Activated T-helper 17 cell treated with anti-CD3 and anti-CD28 coated beads, Interleukin-2, amount 50 U/mL, for 72 hours (primary cell): ENCODE measurements around the gene EFCAB11. TPM values are rescaled to one million over a fixed set of nuclear protein-coding genes. Genes with fewer than 3 reads are reported as not detected.
"Not testable (repeated sequence)": the region's sequence is repeated elsewhere in the genome, so short reads cannot be mapped to it uniquely, and the experiment has no call there.

Experiments
- ATAC-seq: fragments of 150-1000 bp; cut with Tn5 transposase; replicated peaks from 2 replicates; pipeline ENCODE4 v1.10.0; 2021; ENCODE audit warnings: mild to moderate bottlenecking, moderate library complexity
- H3K27ac Mint-ChIP-seq: one replicate; pipeline ENCODE4 v1.8.0; 2022; ENCODE audit warnings: mixed read lengths
- H3K27me3 Mint-ChIP-seq: one replicate; pipeline ENCODE4 v1.8.0; 2022; ENCODE audit warnings: mixed read lengths
- H3K36me3 Mint-ChIP-seq: one replicate; pipeline ENCODE4 v1.8.0; 2022; ENCODE audit warnings: low read depth, mild to moderate bottlenecking, mixed read lengths
- H3K4me1 Mint-ChIP-seq: one replicate; pipeline ENCODE4 v1.8.0; 2022; ENCODE audit warnings: mixed read lengths
- H3K4me3 Mint-ChIP-seq: one replicate; pipeline ENCODE4 v1.8.0; 2022; ENCODE audit warnings: mild to moderate bottlenecking, mixed read lengths
- H3K9me3 Mint-ChIP-seq: one replicate; pipeline ENCODE4 v1.8.0; 2022; ENCODE audit warnings: mixed read lengths
- total RNA-seq, 2 donors: library from RNA; stranded (reverse); gene quantifications; one replicate each; pipeline ENCODE4 v1.2.3, GENCODE V29; 2022

The EFCAB11 gene
- total RNA-seq, 2 donors from 2014 or later = 5.5 to 9.4 TPM

- no peaks in the 10 kb centered on the region for H3K27me3 Mint-ChIP-seq
- H3K4me1 Mint-ChIP-seq = no peaks in the 10 kb centered on the region
- no peaks in the 10 kb centered on the region for H3K36me3 Mint-ChIP-seq
- H3K4me3 Mint-ChIP-seq = no peak overlapping the region
- no peaks in the 10 kb centered on the region for H3K9me3 Mint-ChIP-seq
- H3K27ac Mint-ChIP-seq = no peak overlapping the region
- no peak for ATAC-seq
Measured at GRCh38 chr14:89891055-89891454, 63.5 kb downstream of the EFCAB11 start.

- no peak for ATAC-seq
- Mint-ChIP-seq H3K4me1 (no peaks in the 10 kb centered on the region), H3K36me3 (no peaks in the 10 kb centered on the region), H3K4me3 (no peak overlapping the region), H3K9me3 (no peaks in the 10 kb centered on the region), H3K27ac (no peak overlapping the region), H3K27me3 (no peaks in the 10 kb centered on the region)
Measured at GRCh38 chr14:89890589-89890988, 63.9 kb downstream of the EFCAB11 start.

- no peak for ATAC-seq
- Mint-ChIP-seq H3K4me1 (no peaks in the 10 kb centered on the region), H3K9me3 (no peaks in the 10 kb centered on the region), H3K27me3 (no peaks in the 10 kb centered on the region), H3K36me3 (no peaks in the 10 kb centered on the region), H3K4me3 (no peak overlapping the region), H3K27ac (no peak overlapping the region)
Measured at GRCh38 chr14:89889626-89890025, 64.9 kb downstream of the EFCAB11 start.

- no peaks in the 10 kb centered on the region for H3K4me1 Mint-ChIP-seq
- H3K4me3 Mint-ChIP-seq = no peak overlapping the region
- ATAC-seq = no peak
- H3K36me3 Mint-ChIP-seq = no peaks in the 10 kb centered on the region
- H3K27ac Mint-ChIP-seq = no peak overlapping the region
- H3K9me3 Mint-ChIP-seq = no peaks in the 10 kb centered on the region
- no peaks in the 10 kb centered on the region for H3K27me3 Mint-ChIP-seq
Measured at GRCh38 chr14:89884761-89885160, 69.8 kb downstream of the EFCAB11 start.

- Mint-ChIP-seq H3K4me3 (no peak overlapping the region), H3K9me3 (no peaks in the 10 kb centered on the region), H3K27ac (no peak overlapping the region), H3K36me3 (no peaks in the 10 kb centered on the region), H3K4me1 (no peaks in the 10 kb centered on the region), H3K27me3 (no peaks in the 10 kb centered on the region)
- ATAC-seq = no peak
Measured at GRCh38 chr14:89881839-89882238, 72.7 kb downstream of the EFCAB11 start.

- H3K36me3 Mint-ChIP-seq, ATAC-seq, H3K9me3 Mint-ChIP-seq, H3K27ac Mint-ChIP-seq, H3K27me3 Mint-ChIP-seq, H3K4me1 Mint-ChIP-seq, H3K4me3 Mint-ChIP-seq: not testable (repeated sequence)
Measured at GRCh38 chr14:89874091-89874490, 80.4 kb downstream of the EFCAB11 start.

GRCh38 chr14:89870316-89870715 lies 84.2 kb downstream of the EFCAB11 start:
- no peaks in the 10 kb centered on the region for H3K27me3 Mint-ChIP-seq
- H3K4me1 Mint-ChIP-seq = no peaks in the 10 kb centered on the region
- H3K9me3 Mint-ChIP-seq = no peaks in the 10 kb centered on the region
- no peak for ATAC-seq
- H3K27ac Mint-ChIP-seq = no peak overlapping the region
- H3K36me3 Mint-ChIP-seq = no peaks in the 10 kb centered on the region
- H3K4me3 Mint-ChIP-seq = no peak overlapping the region

- Mint-ChIP-seq H3K36me3 (no peaks in the 10 kb centered on the region), H3K4me3 (no peak overlapping the region), H3K9me3 (no peaks in the 10 kb centered on the region), H3K27me3 (no peaks in the 10 kb centered on the region), H3K4me1 (no peaks in the 10 kb centered on the region), H3K27ac (no peak overlapping the region)
- no peak for ATAC-seq
Measured at GRCh38 chr14:89869606-89870005, 84.9 kb downstream of the EFCAB11 start.

GRCh38 chr14:89866458-89866857 lies 88.1 kb downstream of the EFCAB11 start:
- no peak for ATAC-seq
- Mint-ChIP-seq H3K27me3 (no peaks in the 10 kb centered on the region), H3K4me1 (no peaks in the 10 kb centered on the region), H3K27ac (no peak overlapping the region), H3K9me3 (no peaks in the 10 kb centered on the region), H3K36me3 (no peaks in the 10 kb centered on the region), H3K4me3 (no peak overlapping the region)

GRCh38 chr14:89865153-89865552 lies 89.4 kb downstream of the EFCAB11 start:
- Mint-ChIP-seq H3K27me3 (no peaks in the 10 kb centered on the region), H3K9me3 (no peaks in the 10 kb centered on the region), H3K36me3 (no peaks in the 10 kb centered on the region), H3K4me1 (no peaks in the 10 kb centered on the region), H3K4me3 (no peak overlapping the region), H3K27ac (no peak overlapping the region)
- ATAC-seq = no peak

- no peak for ATAC-seq
- no peaks in the 10 kb centered on the region for H3K27me3 Mint-ChIP-seq
- H3K27ac Mint-ChIP-seq = no peak overlapping the region
- no peaks in the 10 kb centered on the region for H3K36me3 Mint-ChIP-seq
- H3K9me3 Mint-ChIP-seq = no peaks in the 10 kb centered on the region
- no peaks in the 10 kb centered on the region for H3K4me1 Mint-ChIP-seq
- H3K4me3 Mint-ChIP-seq = no peak overlapping the region
Measured at GRCh38 chr14:89862856-89863255, 91.7 kb downstream of the EFCAB11 start.

GRCh38 chr14:89861630-89862029 lies 92.9 kb downstream of the EFCAB11 start:
- Mint-ChIP-seq H3K4me3 (no peak overlapping the region), H3K36me3 (no peaks in the 10 kb centered on the region), H3K4me1 (no peaks in the 10 kb centered on the region), H3K27ac (no peak overlapping the region), H3K9me3 (no peaks in the 10 kb centered on the region), H3K27me3 (no peaks in the 10 kb centered on the region)
- no peak for ATAC-seq

GRCh38 chr14:89858089-89858488 lies 96.4 kb downstream of the EFCAB11 start:
- Mint-ChIP-seq H3K9me3 (no peaks in the 10 kb centered on the region), H3K27ac (no peak overlapping the region), H3K4me1 (no peaks in the 10 kb centered on the region), H3K27me3 (no peaks in the 10 kb centered on the region), H3K4me3 (no peak overlapping the region), H3K36me3 (no peaks in the 10 kb centered on the region)
- ATAC-seq = no peak

GRCh38 chr14:89856871-89857345 lies 97.6 kb downstream of the EFCAB11 start:
- H3K36me3 Mint-ChIP-seq = no peaks in the 10 kb centered on the region
- no peaks in the 10 kb centered on the region for H3K4me1 Mint-ChIP-seq
- no peak overlapping the region for H3K4me3 Mint-ChIP-seq
- ATAC-seq = no peak
- no peaks in the 10 kb centered on the region for H3K27me3 Mint-ChIP-seq
- H3K27ac Mint-ChIP-seq = no peak overlapping the region
- no peaks in the 10 kb centered on the region for H3K9me3 Mint-ChIP-seq

- no peaks in the 10 kb centered on the region for H3K9me3 Mint-ChIP-seq
- H3K27me3 Mint-ChIP-seq = no peaks in the 10 kb centered on the region
- no peaks in the 10 kb centered on the region for H3K36me3 Mint-ChIP-seq
- H3K4me1 Mint-ChIP-seq = no peaks in the 10 kb centered on the region
- no peak overlapping the region for H3K27ac Mint-ChIP-seq
- no peak for ATAC-seq
- no peak overlapping the region for H3K4me3 Mint-ChIP-seq
Measured at GRCh38 chr14:89855961-89856656, 98.4 kb downstream of the EFCAB11 start.
